ENCODE results near the gene ACACB. TPM values are rescaled to one million over a fixed set of nuclear protein-coding genes. Genes with fewer than 3 reads are reported as not detected.
"Not testable (repeated sequence)": the region's sequence is repeated elsewhere in the genome, so short reads cannot be mapped to it uniquely, and the experiment has no call there.

ACACB gene
- total and polyA plus RNA-seq, 8 donors = 23.4 to 58.9 (median 31.6) TPM

DNA sequence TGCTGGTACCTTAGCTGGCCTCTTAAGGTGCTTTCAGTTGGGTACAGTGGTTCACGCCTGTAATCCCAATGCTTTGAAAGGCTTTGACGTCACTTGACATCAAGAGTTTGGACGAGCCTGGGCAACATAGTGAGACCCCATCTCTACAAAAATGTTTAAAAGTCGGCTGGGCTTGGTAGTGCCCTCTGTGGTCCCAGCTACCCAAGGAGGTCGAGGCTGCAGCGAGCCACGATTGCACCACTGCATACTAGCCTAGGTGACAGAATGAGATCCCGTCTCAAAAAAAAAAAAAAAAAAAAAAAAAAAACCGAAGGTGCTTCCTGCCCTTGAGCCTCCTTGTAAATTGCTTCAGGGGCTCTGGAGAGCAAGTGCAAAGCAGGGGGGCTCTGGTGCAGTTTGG, 50.0 kb downstream of the ACACB start:
- FAIRE-seq = no peak
- Histone ChIP-seq H3K4me1 (no peaks in the 10 kb centered on the region), H3K36me3 (peaks cover 0 to 35% (median 0%) of the 10 kb centered on the region in 3 donors), H3K4me3 (no peak overlapping the region), H3K27ac (no peak overlapping the region), H3K27me3 (no peaks in the 10 kb centered on the region), H3K9me3 (no peaks in the 10 kb centered on the region)
- TF ChIP-seq, protein P1, sequence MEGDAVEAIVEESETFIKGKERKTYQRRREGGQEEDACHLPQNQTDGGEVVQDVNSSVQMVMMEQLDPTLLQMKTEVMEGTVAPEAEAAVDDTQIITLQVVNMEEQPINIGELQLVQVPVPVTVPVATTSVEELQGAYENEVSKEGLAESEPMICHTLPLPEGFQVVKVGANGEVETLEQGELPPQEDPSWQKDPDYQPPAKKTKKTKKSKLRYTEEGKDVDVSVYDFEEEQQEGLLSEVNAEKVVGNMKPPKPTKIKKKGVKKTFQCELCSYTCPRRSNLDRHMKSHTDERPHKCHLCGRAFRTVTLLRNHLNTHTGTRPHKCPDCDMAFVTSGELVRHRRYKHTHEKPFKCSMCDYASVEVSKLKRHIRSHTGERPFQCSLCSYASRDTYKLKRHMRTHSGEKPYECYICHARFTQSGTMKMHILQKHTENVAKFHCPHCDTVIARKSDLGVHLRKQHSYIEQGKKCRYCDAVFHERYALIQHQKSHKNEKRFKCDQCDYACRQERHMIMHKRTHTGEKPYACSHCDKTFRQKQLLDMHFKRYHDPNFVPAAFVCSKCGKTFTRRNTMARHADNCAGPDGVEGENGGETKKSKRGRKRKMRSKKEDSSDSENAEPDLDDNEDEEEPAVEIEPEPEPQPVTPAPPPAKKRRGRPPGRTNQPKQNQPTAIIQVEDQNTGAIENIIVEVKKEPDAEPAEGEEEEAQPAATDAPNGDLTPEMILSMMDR (IDR thresholded peaks at IDR 0.05) = no peak
- no peak for ATAC-seq
- 87 to 98% methylated on average over 8 to 9 of the region's 9 CpGs for WGBS, 2 donors
- DNase-seq = no peak
- intact Hi-C loops (cut with DNase I) = no loop called here

DNA sequence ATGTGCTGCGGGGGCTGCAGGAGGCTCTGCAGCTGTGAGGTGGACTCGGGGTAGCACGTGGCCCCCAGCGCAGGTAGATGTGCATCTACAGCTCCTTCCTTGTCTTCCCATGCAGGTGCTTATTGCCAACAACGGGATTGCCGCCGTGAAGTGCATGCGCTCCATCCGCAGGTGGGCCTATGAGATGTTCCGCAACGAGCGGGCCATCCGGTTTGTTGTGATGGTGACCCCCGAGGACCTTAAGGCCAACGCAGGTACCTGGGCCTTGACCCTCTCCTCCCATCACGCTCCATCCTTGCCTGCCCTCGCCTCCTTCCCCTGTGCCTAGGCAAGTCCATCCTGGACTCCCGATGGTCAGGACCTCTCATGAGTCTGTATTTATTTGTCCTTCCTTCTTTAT, 51.4 kb downstream of the ACACB start:
- FAIRE-seq (no peak), ATAC-seq (no peak)

DNA sequence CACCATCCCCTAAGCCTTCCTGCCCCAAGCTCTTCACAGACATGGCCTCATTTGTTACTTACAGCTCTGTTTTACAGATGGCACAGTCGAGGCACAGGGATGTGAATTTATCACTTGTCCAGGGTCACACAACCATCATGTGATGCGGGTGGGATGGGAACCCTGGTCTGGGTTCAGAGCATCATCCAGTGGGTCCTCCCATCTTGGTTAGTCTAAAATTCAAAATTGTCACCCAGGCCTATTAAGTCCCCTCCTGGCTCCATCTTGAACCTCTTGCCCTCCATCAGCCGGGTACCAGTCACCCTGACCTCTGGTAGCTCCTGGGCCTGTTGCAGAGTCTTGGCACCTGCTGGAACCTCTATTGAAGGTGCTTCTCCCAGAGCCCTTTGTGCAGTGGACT, 52.9 kb downstream of the ACACB start:
- no peaks in the 10 kb centered on the region for H3K4me1 ChIP-seq
- FAIRE-seq (no peak), DNase-seq (no peak), ATAC-seq (no peak)
- no peaks in the 10 kb centered on the region for H3K9me3 ChIP-seq
- TF ChIP-seq, protein P1 (IDR thresholded peaks at IDR 0.05) = no peak
- no peak overlapping the region for H3K27ac ChIP-seq
- no peak overlapping the region for H3K4me3 ChIP-seq
- intact Hi-C loops (cut with DNase I) = no loop called here
- peaks cover 0 to 57% (median 7%) of the 10 kb centered on the region in 3 donors for H3K36me3 ChIP-seq
- 84 to 90% methylated on average over 3 of the region's 3 CpGs for WGBS, 2 donors
- no peaks in the 10 kb centered on the region for H3K27me3 ChIP-seq

More for the DNA sequence above, 51.4 kb downstream of the ACACB start:
- H3K4me3 ChIP-seq = no peak overlapping the region
- H3K27ac ChIP-seq = no peak overlapping the region
- DNase-seq = no peak
- H3K9me3 ChIP-seq = no peaks in the 10 kb centered on the region
- 92 to 93% methylated on average over 18 of the region's 18 CpGs for WGBS, 2 donors
- peaks cover 0 to 50% (median 5%) of the 10 kb centered on the region in 3 donors for H3K36me3 ChIP-seq
- H3K27me3 ChIP-seq = no peaks in the 10 kb centered on the region
- no peaks in the 10 kb centered on the region for H3K4me1 ChIP-seq
- TF ChIP-seq, protein P1 (IDR thresholded peaks at IDR 0.05) = no peak
- intact Hi-C loops (cut with DNase I) = no loop called here

GRCh38 chr12:109169686-109170085, 53.3 kb downstream of the ACACB start:
- Histone ChIP-seq H3K36me3 (peaks cover 0 to 57% (median 7%) of the 10 kb centered on the region in 3 donors), H3K4me1 (no peaks in the 10 kb centered on the region), H3K27me3 (no peaks in the 10 kb centered on the region), H3K4me3 (no peak overlapping the region), H3K27ac (no peak overlapping the region), H3K9me3 (no peaks in the 10 kb centered on the region)
- 61 to 75% methylated on average over 6 of the region's 6 CpGs for WGBS, 2 donors
- FAIRE-seq (no peak), DNase-seq (no peak), ATAC-seq (no peak)
- TF ChIP-seq, protein P1 (IDR thresholded peaks at IDR 0.05) = no peak
- intact Hi-C loops (cut with DNase I) = no loop called here

- H3K36me3 ChIP-seq = peaks cover 0 to 57% (median 7%) of the 10 kb centered on the region in 3 donors
- no peak overlapping the region for H3K4me3 ChIP-seq
- H3K27me3 ChIP-seq = no peaks in the 10 kb centered on the region
- DNase-seq = no peak
- no peaks in the 10 kb centered on the region for H3K4me1 ChIP-seq
- intact Hi-C loops (cut with DNase I) = no loop called here
- no peak overlapping the region for H3K27ac ChIP-seq
- TF ChIP-seq, protein P1 (IDR thresholded peaks at IDR 0.05) = no peak
- no peak for ATAC-seq
- H3K9me3 ChIP-seq = no peaks in the 10 kb centered on the region
- WGBS, 2 donors = 80 to 84% methylated on average over 7 of the region's 7 CpGs
- FAIRE-seq = no peak
These were observed 53.9 kb downstream of the ACACB start for GRCh38 chr12:109170324-109170723.

GRCh38 chr12:109172787-109173186, 56.4 kb downstream of the ACACB start:
- intact Hi-C loops (cut with DNase I); H3K4me3 ChIP-seq; DNase-seq; H3K27ac ChIP-seq; H3K4me1 ChIP-seq; FAIRE-seq; ATAC-seq; H3K9me3 ChIP-seq; H3K27me3 ChIP-seq: not testable (repeated sequence)
- peaks cover 0 to 52% (median 9%) of the 10 kb centered on the region in 3 donors for H3K36me3 ChIP-seq
- WGBS, 2 donors = 96 to 97% methylated on average over 6 of the region's 6 CpGs

All from pancreas (tissue), 10 donors.